Aorta (tissue), 5 donors: ENCODE data around the gene SMURF1. TPM values are rescaled to one million over a fixed set of nuclear protein-coding genes. Genes with fewer than 3 reads are reported as not detected.
"Not testable (repeated sequence)": the region's sequence is repeated elsewhere in the genome, so short reads cannot be mapped to it uniquely, and the experiment has no call there.

Experiments used
- ATAC-seq: fragments of 200-7000 bp; cut with Tn5 transposase; one replicate; pipeline ENCODE4 v1.9.1; 2022; ENCODE audit warnings: moderate library complexity; ENCODE audit not compliant: low FRiP score
- DNase-seq, 2 donors: peaks; one replicate each; pipeline ENCODE4 v3.0.0-alpha.2; 2020
- H3K27ac ChIP-seq, 2 donors: one replicate each; pipeline ENCODE4 v1.5.1; 2013; ENCODE audit warnings: low read length in 2 of 2, mild to moderate bottlenecking in 2 of 2, moderate library complexity in 2 of 2, control low read depth in 1 of 2, inconsistent platforms in 1 of 2, low read depth in 1 of 2
- H3K27me3 ChIP-seq, 2 donors: one replicate each; pipeline ENCODE4 v1.6.1; 2013; ENCODE audit warnings: control low read depth in 1 of 2, low read length in 1 of 2, mild to moderate bottlenecking in 1 of 2, moderate library complexity in 1 of 2; ENCODE audit not compliant: insufficient read depth in 2 of 2, control insufficient read depth in 1 of 2
- H3K36me3 ChIP-seq, 2 donors: one replicate each; pipeline ENCODE4 v1.6.1; 2013; ENCODE audit warnings: control low read depth in 1 of 2, low read length in 1 of 2, mild to moderate bottlenecking in 1 of 2; ENCODE audit not compliant: insufficient read depth in 2 of 2, control insufficient read depth in 1 of 2
- H3K4me1 ChIP-seq, 2 donors: one replicate each; pipeline ENCODE4 v1.6.1; 2013; ENCODE audit warnings: low read length in 2 of 2, control low read depth in 1 of 2, mild to moderate bottlenecking in 1 of 2, moderate library complexity in 1 of 2; ENCODE audit not compliant: insufficient read depth in 2 of 2, control insufficient read depth in 1 of 2
- H3K4me3 ChIP-seq, 2 donors: one replicate each; pipeline ENCODE4 v1.5.1; 2013; ENCODE audit warnings: low read length in 2 of 2, control low read depth in 1 of 2, mild to moderate bottlenecking in 1 of 2
- H3K9me3 ChIP-seq: one replicate; pipeline ENCODE4 v1.6.1; 2013; ENCODE audit warnings: mild to moderate bottlenecking, low read length; ENCODE audit not compliant: control insufficient read depth
- whole genome bisulfite sequencing, 2 donors: extraction: QIAGEN DNeasy Blood & Tissue Kit; methylation state at CpG; one replicate each; pipeline ENCODE4 v1.1.7; 2013; 5-methylcytosine and 5-hydroxymethylcytosine counted together
- intact Hi-C, 2 donors: fragments of 100-400 bp; cut with DNase I; formaldehyde crosslinking; loops; one replicate each; pipeline versions ENCODE4 v1.14.2 to v1.15.0; 2022
- polyA plus RNA-seq, 2 donors: library from polyadenylated mRNA; stranded (reverse); fragments of 200-250 nt; gene quantifications; one replicate each; pipeline ENCODE4 v1.2.3, GENCODE V29; 2013
- total RNA-seq, 2 donors: library from RNA; stranded (reverse); fragmentation: NEBNext Ultra II Directional; extraction: Animal tissue kit (Norgen Biotek cat#: 25700); gene quantifications; one replicate each; pipeline ENCODE4 v1.2.1, GENCODE V29; 2021
- donor health status: healthy with polysubstance abuse.
- donor health status: Bipolar disorder and iron deficiency.
- donor health status: DM: no; HTN: no; CAD: no.
- donor health status: DM: no; HTN: no; CAD: no.
- donor health status: DM: yes; HTN: yes; CAD: no.

Gene SMURF1
- total and polyA plus RNA-seq, 4 donors: 8.1 to 47.9 (median 30.5) TPM

DNA sequence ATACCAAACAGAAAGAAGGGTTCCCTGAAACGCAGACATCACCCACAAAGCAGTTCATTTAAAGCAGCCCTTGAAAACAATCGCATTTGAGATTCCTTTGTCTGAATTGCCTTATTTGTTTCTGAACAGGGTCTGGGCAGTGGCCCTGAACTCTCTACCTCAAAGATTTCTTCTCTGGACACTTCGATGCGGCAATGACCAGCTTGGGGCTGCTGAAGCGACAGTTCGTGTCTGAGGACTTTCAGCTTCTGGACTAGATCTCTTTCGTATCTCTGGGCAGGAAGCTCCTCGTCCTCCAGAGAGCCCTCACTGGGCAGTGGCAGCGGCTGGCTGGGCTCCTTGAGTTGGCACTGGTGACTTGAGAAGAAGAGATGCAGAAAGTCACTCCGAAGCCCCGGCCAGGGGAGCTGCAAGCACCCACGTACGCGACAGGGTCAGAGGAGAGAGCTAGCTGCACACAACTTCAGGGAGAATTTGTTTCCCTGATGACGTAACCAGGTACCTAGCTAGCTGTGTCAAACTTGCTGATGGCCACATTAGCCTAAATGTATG lies 96.3 kb downstream of the SMURF1 start:
- H3K9me3 ChIP-seq: no peaks in the 10 kb centered on the region
- H3K36me3 ChIP-seq: peaks cover 0 to 17% of the 10 kb centered on the region in 2 donors
- H3K27ac ChIP-seq: peak overlapping the region in 1 of 2 donors; percentile 31
- H3K4me1 ChIP-seq: no peaks in the 10 kb centered on the region
- no peaks in the 10 kb centered on the region for H3K27me3 ChIP-seq
- WGBS, 2 donors: 70 to 78% methylated on average over 15 of the region's 15 CpGs
- DNase-seq: no peak
- no peak for ATAC-seq
- H3K4me3 ChIP-seq: no peak overlapping the region
- intact Hi-C loops: loop anchor here (2.0 to 10.0 kb wide), 3 partner anchors 47 to 177 kb away; no protein-coding TSS in a partner anchor

DNA sequence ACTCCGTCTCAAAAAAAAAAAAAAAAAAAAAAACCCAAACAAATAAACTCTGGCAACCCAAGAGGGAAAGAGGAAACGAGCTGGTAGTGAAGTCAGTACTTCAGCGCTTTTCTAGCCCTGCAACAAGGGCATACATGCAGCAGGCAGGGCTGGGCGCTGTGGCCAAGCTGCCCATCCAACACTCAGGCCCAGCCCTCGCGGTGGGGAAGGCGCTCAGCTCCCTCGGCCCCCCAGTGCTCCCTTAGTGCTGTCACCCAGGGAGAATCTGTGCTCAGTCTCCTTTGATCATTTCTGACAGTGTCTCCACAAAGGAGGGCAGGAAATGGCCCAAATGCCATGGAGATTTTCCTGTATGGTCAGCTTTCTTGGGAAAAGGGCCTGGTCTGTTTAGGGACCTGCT lies 97.2 kb downstream of the SMURF1 start:
- DNase-seq: no peak
- ATAC-seq: no peak
- no peak overlapping the region for H3K4me3 ChIP-seq
- H3K27ac ChIP-seq: no peak overlapping the region
- H3K36me3 ChIP-seq: peaks cover 0 to 14% of the 10 kb centered on the region in 2 donors
- no peaks in the 10 kb centered on the region for H3K27me3 ChIP-seq
- intact Hi-C loops: loop anchor here (10.0 kb wide), 2 partner anchors 48 to 178 kb away; no protein-coding TSS in a partner anchor
- WGBS, 2 donors: 74 to 79% methylated on average over 8 of the region's 8 CpGs
- no peaks in the 10 kb centered on the region for H3K4me1 ChIP-seq
- H3K9me3 ChIP-seq: no peaks in the 10 kb centered on the region

DNA sequence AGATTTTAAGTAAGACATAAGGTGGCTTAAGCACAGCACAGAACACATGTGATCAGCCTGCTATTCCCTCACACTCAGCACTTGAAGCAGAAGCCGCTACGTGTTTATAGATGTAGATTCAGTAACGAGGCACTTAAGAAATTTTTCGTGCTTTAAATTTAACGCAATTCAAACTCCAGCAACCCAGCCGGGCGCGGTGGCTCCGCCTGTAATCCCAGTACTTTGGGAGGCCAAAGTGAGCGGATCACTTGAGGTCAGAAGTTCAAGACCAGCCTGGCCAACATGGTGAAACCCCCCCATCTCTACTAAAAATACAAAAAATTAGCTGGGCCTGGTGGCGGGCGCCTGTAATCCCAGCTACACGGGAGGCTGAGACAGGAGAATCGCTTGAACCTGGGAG lies 97.6 kb downstream of the SMURF1 start:
- peaks cover 0 to 14% of the 10 kb centered on the region in 2 donors for H3K36me3 ChIP-seq
- not testable (repeated sequence) for DNase-seq, H3K9me3 ChIP-seq, ATAC-seq, H3K27ac ChIP-seq, H3K27me3 ChIP-seq, H3K4me1 ChIP-seq, H3K4me3 ChIP-seq
- intact Hi-C loops: loop anchor here (10.0 kb wide), 2 partner anchors 49 to 179 kb away; no protein-coding TSS in a partner anchor
- WGBS, 2 donors: 88 to 90% methylated on average over 14 of the region's 14 CpGs

DNA sequence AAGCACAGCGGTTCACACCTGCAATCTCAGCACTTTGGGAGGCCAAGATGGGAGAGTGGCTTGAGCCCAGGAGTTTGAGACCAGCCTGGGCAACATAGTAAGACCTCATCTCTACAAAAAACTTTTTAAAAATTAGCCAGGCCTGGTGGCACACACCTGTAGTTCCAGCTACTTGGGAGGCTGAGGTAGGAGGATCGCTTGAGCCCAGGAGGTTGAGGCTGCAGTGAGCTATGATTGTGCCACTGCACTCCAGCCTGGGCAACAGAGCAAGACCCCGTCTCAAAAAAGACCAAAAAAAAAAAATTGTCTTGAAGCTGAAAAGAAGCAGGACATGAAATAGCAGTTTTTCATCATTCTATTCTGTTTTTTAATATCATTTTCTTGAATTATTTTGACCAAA lies 99.0 kb downstream of the SMURF1 start:
- WGBS, 2 donors: 88 to 92% methylated on average over 3 of the region's 3 CpGs
- H3K4me3 ChIP-seq, H3K27me3 ChIP-seq, H3K4me1 ChIP-seq, H3K9me3 ChIP-seq, H3K27ac ChIP-seq, ATAC-seq, DNase-seq: not testable (repeated sequence)
- peaks cover 0 to 14% of the 10 kb centered on the region in 2 donors for H3K36me3 ChIP-seq
- intact Hi-C loops: loop anchor here (5.0 to 10.0 kb wide), 4 partner anchors 50 to 222 kb away; partner anchors contain the start of gene SMURF1 (in 1 of the 2)

DNA sequence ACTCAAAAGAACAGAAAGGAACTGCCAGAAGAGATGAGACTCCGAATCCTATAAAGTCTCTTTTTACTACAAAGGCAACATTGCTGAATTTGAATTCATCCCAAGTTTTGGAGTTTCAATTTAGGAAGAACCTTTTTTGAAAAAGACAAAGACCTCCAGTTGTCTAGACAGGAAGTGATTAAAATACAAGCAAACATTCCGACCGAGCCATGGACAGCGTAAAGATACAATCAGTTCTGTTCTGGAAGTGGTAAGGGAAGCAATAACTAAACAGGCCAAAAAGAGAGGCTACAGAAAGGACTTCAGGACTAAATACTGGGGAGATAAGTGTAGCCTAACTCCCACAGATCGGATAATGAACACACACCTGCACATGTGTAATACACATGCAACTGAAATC lies 101.0 kb downstream of the SMURF1 start:
- DNase-seq (no peak), ATAC-seq (no peak)
- 17 to 30% methylated on average over 5 of the region's 5 CpGs for WGBS, 2 donors
- Histone ChIP-seq H3K4me1 (no peaks in the 10 kb centered on the region), H3K4me3 (no peak overlapping the region), H3K36me3 (peaks cover 0 to 18% of the 10 kb centered on the region in 2 donors), H3K27ac (peak overlapping the region in 1 of 2 donors; percentile 75), H3K9me3 (no peaks in the 10 kb centered on the region), H3K27me3 (no peaks in the 10 kb centered on the region)
- intact Hi-C loops: loop anchor here (5.0 to 10.0 kb wide), 4 partner anchors 52 to 224 kb away; partner anchors contain the start of gene SMURF1 (in 1 of the 2)

DNA sequence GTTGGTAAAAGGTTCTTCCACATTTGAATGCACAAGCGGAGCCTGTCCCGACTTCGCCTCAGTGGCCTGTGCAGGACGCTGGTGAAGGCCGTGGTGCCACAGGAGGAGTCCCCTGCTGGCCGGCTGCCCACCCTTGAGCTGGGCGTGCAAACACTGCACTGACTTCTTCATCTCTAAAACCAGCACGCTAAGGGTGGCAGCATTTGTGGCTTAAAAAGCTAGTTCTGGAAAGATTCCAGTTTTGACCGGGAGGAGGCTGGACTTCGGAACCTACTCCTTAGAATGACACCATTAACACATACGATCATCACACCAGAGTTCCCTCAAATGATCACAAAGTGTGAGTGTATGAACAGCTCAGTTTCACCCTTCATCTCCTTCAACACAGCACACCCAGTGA lies 102.4 kb downstream of the SMURF1 start:
- DNase-seq (no peak), ATAC-seq (no peak)
- H3K27ac ChIP-seq: peak overlapping the region in 1 of 2 donors; percentile 7
- intact Hi-C loops: loop anchor here (2.0 to 10.0 kb wide), 5 partner anchors 53 to 271 kb away; partner anchors contain the start of gene SMURF1 (in 1 of the 2)
- no peak overlapping the region for H3K4me3 ChIP-seq
- H3K36me3 ChIP-seq: peaks cover 0 to 18% of the 10 kb centered on the region in 2 donors
- H3K27me3 ChIP-seq: no peaks in the 10 kb centered on the region
- H3K4me1 ChIP-seq: no peaks in the 10 kb centered on the region
- no peaks in the 10 kb centered on the region for H3K9me3 ChIP-seq
- WGBS, 2 donors: 32 to 35% methylated on average over 11 of the region's 11 CpGs

DNA sequence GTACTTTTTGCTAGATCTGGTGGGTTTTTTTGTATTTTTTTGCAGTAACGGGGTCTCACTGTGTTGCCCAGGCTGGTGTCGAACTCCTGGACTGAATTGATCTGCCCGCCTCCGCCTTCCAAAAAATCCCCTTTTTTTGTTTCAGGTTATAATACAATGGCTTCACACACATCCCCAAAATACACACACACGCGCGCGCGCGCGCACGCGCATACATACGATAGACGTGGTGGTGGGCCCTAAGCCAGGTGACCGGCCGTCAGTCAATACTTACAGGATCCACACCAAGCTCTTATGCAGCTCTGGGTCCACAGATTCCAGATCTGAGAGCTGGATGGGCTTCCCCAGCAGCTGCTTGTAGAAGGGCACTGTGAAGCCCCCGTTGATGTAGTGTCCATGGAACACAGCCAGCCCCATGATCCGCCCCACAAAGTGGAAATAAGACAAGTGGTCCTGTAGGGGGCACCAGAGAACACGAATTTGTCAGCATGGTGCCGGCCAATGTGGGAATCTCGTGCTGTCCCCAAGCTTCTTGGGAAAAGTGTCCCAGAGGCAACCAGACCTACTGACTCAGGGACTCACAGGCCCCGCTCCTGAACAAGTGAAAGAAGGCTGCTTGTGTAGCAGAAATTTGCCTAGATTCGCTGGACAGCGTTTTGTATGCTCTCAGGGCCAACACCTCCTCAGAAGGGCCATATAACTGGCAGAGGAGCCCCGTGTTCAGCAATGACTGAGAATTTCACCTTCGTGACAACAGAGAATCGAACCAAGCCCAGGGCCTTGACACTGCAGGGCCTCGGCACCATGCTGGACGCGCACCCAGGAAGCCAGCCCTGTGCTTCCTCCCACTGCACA lies 103.6 kb downstream of the SMURF1 start:
- no peaks in the 10 kb centered on the region for H3K9me3 ChIP-seq

DNA sequence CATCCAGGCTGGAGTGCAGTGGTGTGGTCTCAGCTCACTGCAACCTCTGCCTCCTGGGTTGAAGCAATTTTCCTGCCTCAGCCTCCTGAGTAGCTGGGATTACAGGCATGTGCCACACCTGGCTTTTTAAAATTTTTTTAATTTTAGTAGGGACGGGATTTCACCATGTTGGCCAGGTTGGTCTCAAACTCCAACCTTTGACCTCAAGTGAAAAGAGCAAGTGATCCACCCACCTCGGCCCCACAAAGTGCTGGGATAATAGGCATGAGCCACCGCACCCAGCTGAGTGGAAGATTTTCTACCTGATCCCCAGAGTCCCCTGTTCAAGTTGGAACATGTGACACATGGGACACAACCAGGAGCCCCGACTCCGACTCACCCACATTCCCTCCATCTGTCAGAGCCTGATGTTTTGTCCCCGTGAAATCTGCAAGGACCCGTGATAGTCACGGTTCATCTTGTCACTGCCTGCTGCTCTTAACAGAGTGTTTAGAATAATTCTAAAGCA lies 104.5 kb downstream of the SMURF1 start:
- no peak overlapping the region for H3K4me3 ChIP-seq
- H3K9me3 ChIP-seq: no peaks in the 10 kb centered on the region
- ATAC-seq (no peak), DNase-seq (no peak)
- no peaks in the 10 kb centered on the region for H3K27me3 ChIP-seq
- H3K27ac ChIP-seq: no peak overlapping the region
- intact Hi-C loops: loop anchor here in 1 of 2 donors (10.0 kb wide), 1 partner anchor 365 kb away; the partner anchor contains the start of genes BUD31 and PDAP1
- WGBS, 2 donors: 83 to 87% methylated on average over 8 of the region's 8 CpGs
- H3K4me1 ChIP-seq: no peaks in the 10 kb centered on the region
- peaks cover 0 to 15% of the 10 kb centered on the region in 2 donors for H3K36me3 ChIP-seq

More for the DNA sequence above, 103.6 kb downstream of the SMURF1 start:
- intact Hi-C loops: loop anchor here (1.0 to 10.0 kb wide), 6 partner anchors 54 to 273 kb away; partner anchors contain the start of gene SMURF1 (in 1 of the 2)
- Histone ChIP-seq H3K4me1 (no peaks in the 10 kb centered on the region), H3K4me3 (no peak overlapping the region), H3K27ac (peak overlapping the region; percentile 12 to 77), H3K27me3 (no peaks in the 10 kb centered on the region), H3K36me3 (peaks cover 0 to 18% of the 10 kb centered on the region in 2 donors)
- DNase-seq: peak; percentile 89 to 92
- WGBS, 2 donors: 48 to 52% methylated on average over 31 of the region's 31 CpGs
- ATAC-seq: peak; percentile 84
